Neural cell (in vitro differentiated cells): ENCODE data around the gene C4BPB.

Experiments used
- CTCF ChIP-seq: fragments of 450-650 bp; IDR thresholded peaks from 2 replicates; pipeline ENCODE4 v1.5.1; 2014; ENCODE audit warnings: antibody characterized with exemption, mild to moderate bottlenecking, moderate library complexity; ENCODE audit not compliant: poor library complexity, severe bottlenecking
- EP300 ChIP-seq: fragments of 450-650 bp; conservative IDR thresholded peaks from 2 replicates; pipeline ENCODE4 v1.6.1; 2014; ENCODE audit warnings: antibody characterized with exemption, mild to moderate bottlenecking, moderate library complexity; ENCODE audit not compliant: poor library complexity, severe bottlenecking
- EZH2 ChIP-seq: fragments of 200-600, 300-800 bp; shearing (Covaris generic), sonication (generic); IDR thresholded peaks from 2 replicates; pipeline ENCODE4 v1.6.1; 2014; ENCODE audit warnings: antibody characterized with exemption, low read length, borderline replicate concordance, mild to moderate bottlenecking; ENCODE audit not compliant: insufficient read depth, poor library complexity, severe bottlenecking
- MXI1 ChIP-seq: fragments of 450-650 bp; conservative IDR thresholded peaks from 2 replicates; pipeline ENCODE4 v1.6.1; 2014; ENCODE audit warnings: antibody characterized with exemption, mild to moderate bottlenecking; ENCODE audit not compliant: poor library complexity, severe bottlenecking
- POLR2AphosphoS5 ChIP-seq: IDR thresholded peaks from 2 replicates; pipeline ENCODE4 v1.6.1; 2012
- RAD21 ChIP-seq: fragments of 450-650 bp; conservative IDR thresholded peaks from 2 replicates; pipeline ENCODE4 v1.6.1; 2014; ENCODE audit warnings: antibody characterized with exemption, mild to moderate bottlenecking, moderate library complexity
- REST ChIP-seq: IDR thresholded peaks from 2 replicates; pipeline ENCODE4 v1.6.1; 2012; ENCODE audit warnings: borderline replicate concordance
- SMC3 ChIP-seq: fragments of 450-650 bp; conservative IDR thresholded peaks from 2 replicates; pipeline ENCODE4 v1.6.1; 2014; ENCODE audit warnings: antibody characterized with exemption, mild to moderate bottlenecking, moderate library complexity; ENCODE audit not compliant: poor library complexity
- TAF1 ChIP-seq: IDR thresholded peaks from 2 replicates; pipeline ENCODE4 v1.6.1; 2012; ENCODE audit warnings: low read depth

- TF ChIP-seq RAD21 (no peak), REST (no peak), CTCF (no peak), POLR2AphosphoS5 (no peak), MXI1 (no peak), EZH2 (no peak), EP300 (no peak), TAF1 (no peak), SMC3 (no peak)
These were observed 14.0 kb downstream of the C4BPB start for GRCh38 chr1:207102659-207103058.
